Panc1 (cell line): ENCODE results near the gene KRTAP5-3.
"Not testable (repeated sequence)": the region's sequence is repeated elsewhere in the genome, so short reads cannot be mapped to it uniquely, and the experiment has no call there.

Experiments used
- CTCF ChIP-seq: fragments of 450-650 bp; IDR thresholded peaks from 2 replicates; pipeline ENCODE4 v1.5.1; 2017; ENCODE audit warnings: mild to moderate bottlenecking
- POLR2AphosphoS5 ChIP-seq: IDR thresholded peaks from 2 replicates; pipeline ENCODE4 v1.6.1; 2012; ENCODE audit warnings: mild to moderate bottlenecking, low read depth, low read length, moderate library complexity
- REST ChIP-seq, 2 experiments: IDR thresholded peaks; 2 replicates each; pipeline ENCODE4 v1.6.1; 2011 to 2012; ENCODE audit warnings: low read depth in 2 of 2, control low read depth in 1 of 2, low read length in 1 of 2, mild to moderate bottlenecking in 1 of 2, moderate library complexity in 1 of 2; ENCODE audit not compliant: insufficient read depth in 1 of 2

GRCh38 chr11:1607156-1607845 lies 962 bp downstream of the KRTAP5-3 start:
- not testable (repeated sequence) for TF ChIP-seq CTCF; POLR2AphosphoS5; REST (IDR thresholded peaks at IDR 0.05; ENCODE audit: insufficient read depth in 1 of 2, low read depth in 2 of 2, low read length in 1 of 2)
